ENCODE measurements around the gene C4orf36.

DNA sequence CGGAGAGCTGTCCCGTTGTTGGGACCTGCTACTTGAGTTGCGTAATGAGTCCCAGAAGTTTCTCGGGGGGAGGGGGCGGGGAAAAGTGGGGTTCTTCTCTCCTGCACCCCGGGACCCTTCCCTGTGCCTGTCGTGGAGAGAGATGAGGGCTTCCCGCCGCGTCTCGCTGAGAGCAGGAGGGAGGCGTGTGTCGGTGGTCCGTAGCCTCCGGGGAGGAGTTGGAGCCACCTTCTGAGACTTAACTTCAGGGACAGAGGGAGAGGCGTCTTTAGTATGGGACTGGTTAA is 43.3 kb upstream of the C4orf36 start:
- TF ChIP-seq, protein P1, sequence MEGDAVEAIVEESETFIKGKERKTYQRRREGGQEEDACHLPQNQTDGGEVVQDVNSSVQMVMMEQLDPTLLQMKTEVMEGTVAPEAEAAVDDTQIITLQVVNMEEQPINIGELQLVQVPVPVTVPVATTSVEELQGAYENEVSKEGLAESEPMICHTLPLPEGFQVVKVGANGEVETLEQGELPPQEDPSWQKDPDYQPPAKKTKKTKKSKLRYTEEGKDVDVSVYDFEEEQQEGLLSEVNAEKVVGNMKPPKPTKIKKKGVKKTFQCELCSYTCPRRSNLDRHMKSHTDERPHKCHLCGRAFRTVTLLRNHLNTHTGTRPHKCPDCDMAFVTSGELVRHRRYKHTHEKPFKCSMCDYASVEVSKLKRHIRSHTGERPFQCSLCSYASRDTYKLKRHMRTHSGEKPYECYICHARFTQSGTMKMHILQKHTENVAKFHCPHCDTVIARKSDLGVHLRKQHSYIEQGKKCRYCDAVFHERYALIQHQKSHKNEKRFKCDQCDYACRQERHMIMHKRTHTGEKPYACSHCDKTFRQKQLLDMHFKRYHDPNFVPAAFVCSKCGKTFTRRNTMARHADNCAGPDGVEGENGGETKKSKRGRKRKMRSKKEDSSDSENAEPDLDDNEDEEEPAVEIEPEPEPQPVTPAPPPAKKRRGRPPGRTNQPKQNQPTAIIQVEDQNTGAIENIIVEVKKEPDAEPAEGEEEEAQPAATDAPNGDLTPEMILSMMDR (IDR thresholded peaks at IDR 0.05), result no peak
- no peak for TF ChIP-seq POLR2A (IDR thresholded peaks at IDR 0.05)
